Activated T-cell treated with anti-CD3 and anti-CD28 coated beads, Interleukin-2, amount 50 U/mL, for 72 hours (primary cell): ENCODE data around the gene EID1. TPM values are rescaled to one million over a fixed set of nuclear protein-coding genes. Genes with fewer than 3 reads are reported as not detected.

Experiments
- ATAC-seq, 2 donors: fragments of 150-1000 bp; cut with Tn5 transposase; replicated peaks in 1 of 2; 2 replicates each; pipeline ENCODE4 v1.10.0; 2021; ENCODE audit warnings: moderate library complexity in 2 of 2, mild to moderate bottlenecking in 1 of 2
- DNase-seq, 2 donors: peaks; one replicate each; pipeline ENCODE4 v3.0.0; 2021 to 2022; ENCODE audit warnings: mixed read lengths in 1 of 2
- H3K27ac Mint-ChIP-seq: one replicate; pipeline ENCODE4 v1.8.0; 2022; ENCODE audit warnings: mild to moderate bottlenecking, moderate library complexity, mixed read lengths
- H3K27me3 Mint-ChIP-seq: one replicate; pipeline ENCODE4 v1.8.0; 2022; ENCODE audit warnings: low read depth, mixed read lengths
- H3K36me3 Mint-ChIP-seq, 2 donors: one replicate each; pipeline ENCODE4 v1.8.0; 2022; ENCODE audit warnings: mixed read lengths in 2 of 2, mild to moderate bottlenecking in 1 of 2; ENCODE audit not compliant: insufficient read depth in 2 of 2
- H3K4me1 Mint-ChIP-seq: one replicate; pipeline ENCODE4 v1.8.0; 2022; ENCODE audit warnings: low read depth, mixed read lengths
- H3K4me3 Mint-ChIP-seq, 2 donors: one replicate each; pipeline ENCODE4 v1.8.0; 2022; ENCODE audit warnings: mild to moderate bottlenecking in 2 of 2, mixed read lengths in 2 of 2, moderate library complexity in 2 of 2
- H3K9me3 Mint-ChIP-seq, 2 donors: one replicate each; pipeline ENCODE4 v1.8.0; 2022; ENCODE audit warnings: mixed read lengths in 2 of 2
- total RNA-seq, 2 donors: library from RNA; stranded (reverse); gene quantifications; one replicate each; pipeline ENCODE4 v1.2.3, GENCODE V29; 2022

The EID1 gene
- total RNA-seq, 2 donors from 2014 or later, result 86.9 to 93.6 TPM

DNA sequence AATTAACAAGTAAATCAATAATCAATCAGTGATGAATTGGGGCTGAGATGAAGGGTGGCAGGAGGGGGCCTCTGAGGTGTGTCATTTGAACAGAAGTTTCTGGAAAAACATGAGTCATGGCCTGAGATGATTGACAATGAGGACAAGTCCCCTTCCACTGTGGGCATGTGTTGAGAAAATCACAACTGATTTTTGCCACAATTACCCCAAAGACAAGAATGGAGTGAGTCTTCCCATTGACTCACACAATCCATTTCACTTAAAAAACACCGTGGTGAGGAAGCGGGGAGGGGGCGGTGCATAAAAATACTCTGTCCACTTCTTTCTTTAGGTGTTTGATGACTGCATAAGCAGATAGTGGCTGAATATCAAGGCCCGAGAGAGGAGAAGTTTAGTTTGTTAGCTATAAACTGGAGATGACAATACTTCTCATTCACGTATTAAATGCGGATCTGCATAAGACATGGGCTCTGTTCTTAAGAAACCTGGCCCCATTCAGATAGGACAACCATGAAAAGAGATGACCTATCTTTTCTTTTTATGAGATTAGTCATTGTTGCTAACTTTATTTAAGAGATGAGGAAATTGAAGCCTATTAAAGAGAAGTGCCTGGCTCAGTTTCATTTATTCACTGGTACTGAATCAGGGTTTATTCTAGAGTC, 51.1 kb downstream of the EID1 start:
- H3K27me3 Mint-ChIP-seq, result peaks cover 25% of the 10 kb centered on the region
- peaks cover 75% of the 10 kb centered on the region for H3K4me1 Mint-ChIP-seq
- peak; percentile 53 to 76 for DNase-seq
- H3K9me3 Mint-ChIP-seq, result peaks cover 4 to 8% of the 10 kb centered on the region in 2 donors
- peaks cover 0 to 7% of the 10 kb centered on the region in 2 donors for H3K36me3 Mint-ChIP-seq
- peak; percentile 75 to 81 for ATAC-seq
- H3K4me3 Mint-ChIP-seq, result peak overlapping the region; percentile 58 to 61
- H3K27ac Mint-ChIP-seq, result peak overlapping the region; percentile 36

- Mint-ChIP-seq H3K4me3 (peak overlapping the region in 1 of 2 donors; percentile 58), H3K9me3 (peaks cover 4 to 8% of the 10 kb centered on the region in 2 donors), H3K4me1 (peaks cover 68% of the 10 kb centered on the region), H3K27me3 (peaks cover 21% of the 10 kb centered on the region), H3K36me3 (peaks cover 0 to 7% of the 10 kb centered on the region in 2 donors), H3K27ac (no peak overlapping the region)
- ATAC-seq (no peak), DNase-seq (no peak)
Measured at GRCh38 chr15:48929661-48930060, 51.7 kb downstream of the EID1 start.

Other genes starting within 250 kb of the EID1 start
- gene FBN1, start 232.4 kb upstream of the EID1 start, total RNA-seq, result under 1 TPM; 0.50 to 0.79 TPM
- 10 to 100 TPM; 33.3 to 39.6 TPM for gene CEP152, start 67.1 kb upstream of the EID1 start, total RNA-seq
- 1 to 10 TPM; 1.2 to 2.1 TPM for gene SHC4, start 85.8 kb downstream of the EID1 start, total RNA-seq
- 10 to 100 TPM; 31.0 to 33.7 TPM for gene SECISBP2L, start 168.3 kb downstream of the EID1 start, total RNA-seq